ENCODE data around the gene MMP15. TPM values are rescaled to one million over a fixed set of nuclear protein-coding genes. Genes with fewer than 3 reads are reported as not detected.
A peak's percentile ranks its signal among the peaks of the same experiment; 100 is the strongest.
"Not testable (repeated sequence)": the region's sequence is repeated elsewhere in the genome, so short reads cannot be mapped to it uniquely, and the experiment has no call there.

The MMP15 gene
- total RNA-seq, 2 donors from 2014 or later, result 0.40 to 1.5 TPM

DNA sequence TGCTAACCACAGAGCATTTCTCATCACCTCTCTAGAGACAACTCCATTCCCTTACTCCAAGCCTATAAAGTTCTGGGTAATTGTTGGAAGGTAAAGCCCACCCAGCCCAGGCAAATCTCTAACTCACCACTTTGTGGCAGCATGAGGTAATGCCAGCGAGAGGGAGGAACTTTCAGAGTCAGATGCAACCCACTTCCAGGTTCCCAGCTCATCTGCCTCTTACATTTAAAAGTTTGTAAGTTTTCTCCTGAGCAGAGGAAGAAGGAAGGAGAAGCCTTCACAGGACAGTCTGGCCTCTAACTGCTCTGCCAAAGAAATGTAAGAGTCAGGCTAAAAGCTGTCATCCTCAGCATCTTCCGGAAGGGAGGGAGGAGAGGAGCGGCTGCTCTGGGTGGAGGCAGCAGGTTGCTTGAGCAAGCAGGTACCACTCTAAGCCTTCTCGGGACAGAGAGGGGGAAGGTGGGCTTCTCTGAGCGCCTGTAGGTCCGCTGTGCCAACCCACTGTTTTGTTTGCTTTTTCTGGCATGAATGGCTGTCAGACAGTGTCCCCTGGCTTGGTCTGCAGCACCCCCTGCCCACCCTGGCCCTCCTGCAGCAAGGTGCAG, 26.1 kb upstream of the MMP15 start:
- peak; percentile 24 for ATAC-seq
- Mint-ChIP-seq H3K27ac (peak overlapping the region; percentile 93), H3K4me3 (peak overlapping the region; percentile 87), H3K27me3 (no peaks in the 10 kb centered on the region), H3K36me3 (ENCODE audit: low read depth) (peaks cover 5% of the 10 kb centered on the region), H3K4me1 (peaks cover 49% of the 10 kb centered on the region)
- H3K9me3 ChIP-seq (ENCODE audit: control insufficient read depth, low read length, poor library complexity, severe bottlenecking), result no peaks in the 10 kb centered on the region
- DNase-seq, result no peak

DNA sequence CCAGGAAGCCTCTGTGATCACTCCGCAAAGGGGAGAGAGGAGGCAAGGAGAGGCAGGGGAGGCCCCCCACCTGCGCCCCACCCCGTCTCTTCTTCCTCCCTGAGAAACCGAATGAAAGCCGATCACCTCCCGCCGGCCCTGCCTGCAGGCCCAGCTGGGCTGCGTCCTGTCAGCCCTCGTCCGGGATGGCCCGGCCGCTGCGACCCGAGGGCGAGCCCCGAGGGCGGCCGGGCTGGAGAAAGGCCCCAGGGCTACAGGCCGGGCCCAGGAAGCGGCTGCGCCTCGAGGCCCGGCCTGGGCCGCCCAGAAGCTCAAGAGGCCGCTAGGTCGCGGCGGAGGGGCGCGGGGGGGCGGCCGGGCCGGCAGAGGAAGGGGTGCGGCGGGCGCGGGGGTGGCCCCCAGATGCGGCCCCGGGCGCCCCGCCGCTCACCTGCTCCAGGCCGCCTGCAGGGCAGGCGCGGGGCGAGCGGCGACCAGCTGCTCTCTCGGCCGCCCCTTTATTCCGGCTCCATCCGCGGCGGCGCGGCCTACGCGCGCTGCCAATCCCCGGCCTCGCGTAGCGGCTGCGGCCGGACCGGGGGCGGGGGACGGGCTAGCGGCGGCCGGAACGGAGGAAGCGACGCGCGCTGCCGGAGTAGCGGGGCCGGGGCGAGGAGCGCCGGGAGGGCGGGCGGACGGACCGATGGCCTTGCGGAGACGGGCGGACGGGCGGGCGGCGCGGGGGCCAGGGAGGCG, 25.4 kb upstream of the MMP15 start, which contains the start of gene ZNF319:
Gene ZNF319 (minus strand): TSS at position 702 of the 735 bp plus-strand sequence. CDS start 2,407 bp downstream, outside the sequence.
- no peaks in the 10 kb centered on the region for H3K9me3 ChIP-seq (ENCODE audit: control insufficient read depth, low read length, poor library complexity, severe bottlenecking)
- peak within 1 kb of the TSS; percentile 93 for H3K27ac Mint-ChIP-seq
- H3K4me3 Mint-ChIP-seq, result peak within 1 kb of the TSS; percentile 94
- ATAC-seq, result peak; percentile 17
- DNase-seq, result no peak
- H3K27me3 Mint-ChIP-seq, result no peaks in the 10 kb centered on the region
- peaks cover 50% of the 10 kb centered on the region for H3K4me1 Mint-ChIP-seq
- peaks cover 5% of the 10 kb centered on the region for H3K36me3 Mint-ChIP-seq (ENCODE audit: low read depth)

DNA sequence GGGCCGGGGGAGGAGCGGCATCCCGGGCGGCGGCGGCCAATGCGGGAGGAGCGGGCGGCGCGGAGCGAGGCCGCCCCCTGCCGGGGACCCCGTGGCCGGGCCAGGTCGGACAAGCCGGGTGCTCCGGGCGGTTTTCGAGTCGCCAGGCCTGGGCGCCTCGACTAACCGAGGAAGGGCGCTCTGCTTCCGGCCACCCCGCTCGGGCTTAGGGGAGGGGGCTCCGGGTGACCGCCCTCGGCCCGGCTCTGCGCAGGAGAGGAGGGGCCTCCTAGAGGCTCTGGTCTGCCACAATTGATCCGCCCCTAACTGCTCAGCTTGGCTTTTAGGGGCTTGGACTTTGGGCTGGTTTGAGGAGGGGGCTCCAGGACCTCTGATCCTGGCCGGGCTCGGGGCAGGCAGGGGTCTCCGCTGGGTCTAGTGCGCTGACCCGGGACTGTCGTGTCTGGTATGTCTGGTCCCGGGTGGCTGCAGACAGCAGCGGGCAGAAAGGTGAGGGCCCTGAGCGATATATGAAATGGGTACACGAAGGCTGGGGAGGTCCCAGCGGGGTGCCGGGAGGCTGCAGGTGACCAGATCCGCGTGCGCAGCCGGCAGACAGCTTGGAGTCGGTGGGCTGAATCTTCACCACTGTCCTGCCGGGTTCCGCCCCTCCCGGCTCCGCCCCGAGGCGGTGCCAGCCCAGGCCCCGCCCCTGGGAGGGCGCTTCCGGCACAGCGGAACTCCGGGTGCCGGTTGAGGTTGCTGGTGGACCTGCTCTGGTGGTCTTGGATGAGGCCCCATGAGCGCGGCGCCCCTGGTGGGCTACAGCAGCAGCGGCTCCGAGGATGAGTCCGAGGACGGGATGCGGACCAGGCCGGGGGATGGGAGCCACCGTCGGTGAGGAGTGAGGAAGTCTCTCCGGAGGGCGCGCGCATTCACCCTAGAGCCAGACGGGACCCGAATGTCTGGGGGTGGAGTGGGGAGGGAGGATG, 24.6 kb upstream of the MMP15 start, which contains the start of gene USB1:
Gene USB1 (plus strand): TSS at position 702 of the 971 bp plus-strand sequence. CDS start 77 bp downstream, at position 779.
- peaks cover 47% of the 10 kb centered on the region for H3K4me1 Mint-ChIP-seq
- H3K4me3 Mint-ChIP-seq, result peak within 1 kb of the TSS; percentile 94
- peaks cover 3% of the 10 kb centered on the region for H3K36me3 Mint-ChIP-seq (ENCODE audit: low read depth)
- ATAC-seq (peak; percentile 80), DNase-seq (peak; percentile 84 to 87 (median 86))
- peak within 1 kb of the TSS; percentile 77 for H3K27ac Mint-ChIP-seq
- no peaks in the 10 kb centered on the region for H3K9me3 ChIP-seq (ENCODE audit: control insufficient read depth, low read length, poor library complexity, severe bottlenecking)
- H3K27me3 Mint-ChIP-seq, result no peaks in the 10 kb centered on the region

DNA sequence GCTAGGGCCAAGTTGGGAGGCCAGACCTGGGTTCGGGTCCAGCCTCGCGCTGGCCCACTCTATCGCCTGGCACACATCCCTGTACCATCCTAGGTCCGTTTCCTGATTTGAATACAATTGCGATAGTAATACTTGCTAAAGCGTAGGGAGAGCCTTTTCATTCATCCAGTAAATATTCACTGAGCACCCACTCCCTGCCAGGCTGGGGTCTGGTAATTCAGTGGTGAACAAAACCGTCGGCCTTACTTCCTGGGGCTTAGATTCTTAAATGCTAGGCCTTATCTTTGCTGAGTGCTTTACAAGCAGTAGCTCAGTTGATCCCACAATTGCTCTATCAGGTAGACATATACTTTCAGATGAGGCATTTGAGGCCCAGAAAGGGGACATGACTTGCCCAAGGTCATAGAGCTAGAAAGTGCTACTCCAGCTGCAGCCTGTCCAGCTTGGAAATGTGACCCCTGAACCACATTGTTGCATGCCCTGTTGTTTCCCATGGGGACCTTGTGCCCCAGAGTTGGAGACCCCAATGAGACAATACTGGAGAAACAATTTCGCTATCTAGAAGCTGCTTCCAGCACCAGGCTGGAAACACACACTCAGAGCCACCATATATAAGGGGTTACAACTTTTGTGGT, 23.7 kb upstream of the MMP15 start:
- Mint-ChIP-seq H3K27me3 (no peaks in the 10 kb centered on the region), H3K27ac (peak overlapping the region; percentile 77), H3K36me3 (ENCODE audit: low read depth) (peaks cover 3% of the 10 kb centered on the region), H3K4me3 (peak overlapping the region; percentile 94), H3K4me1 (peaks cover 47% of the 10 kb centered on the region)
- DNase-seq, result no peak
- no peaks in the 10 kb centered on the region for H3K9me3 ChIP-seq (ENCODE audit: control insufficient read depth, low read length, poor library complexity, severe bottlenecking)
- ATAC-seq, result no peak

DNA sequence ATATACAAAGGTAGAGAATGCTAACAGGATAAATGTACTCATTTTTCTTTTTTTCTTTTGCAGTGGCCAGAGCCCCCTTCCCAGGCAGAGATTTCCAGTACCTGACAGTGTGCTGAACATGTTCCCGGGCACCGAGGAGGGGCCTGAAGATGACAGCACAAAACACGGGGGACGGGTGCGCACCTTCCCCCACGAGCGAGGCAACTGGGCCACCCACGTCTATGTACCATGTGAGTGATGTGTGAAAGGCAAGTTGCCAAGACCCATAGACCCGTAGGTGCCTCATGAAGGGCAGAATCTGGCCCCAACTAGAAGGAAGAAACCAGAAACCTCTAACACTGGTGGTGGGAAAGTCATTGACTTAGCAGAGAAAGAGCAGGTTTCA, 23.1 kb upstream of the MMP15 start:
- Mint-ChIP-seq H3K4me1 (peaks cover 43% of the 10 kb centered on the region), H3K27ac (no peak overlapping the region), H3K4me3 (peak overlapping the region; percentile 31), H3K36me3 (ENCODE audit: low read depth) (peaks cover 3% of the 10 kb centered on the region), H3K27me3 (no peaks in the 10 kb centered on the region)
- DNase-seq, result no peak
- no peaks in the 10 kb centered on the region for H3K9me3 ChIP-seq (ENCODE audit: control insufficient read depth, low read length, poor library complexity, severe bottlenecking)
- no peak for ATAC-seq

DNA sequence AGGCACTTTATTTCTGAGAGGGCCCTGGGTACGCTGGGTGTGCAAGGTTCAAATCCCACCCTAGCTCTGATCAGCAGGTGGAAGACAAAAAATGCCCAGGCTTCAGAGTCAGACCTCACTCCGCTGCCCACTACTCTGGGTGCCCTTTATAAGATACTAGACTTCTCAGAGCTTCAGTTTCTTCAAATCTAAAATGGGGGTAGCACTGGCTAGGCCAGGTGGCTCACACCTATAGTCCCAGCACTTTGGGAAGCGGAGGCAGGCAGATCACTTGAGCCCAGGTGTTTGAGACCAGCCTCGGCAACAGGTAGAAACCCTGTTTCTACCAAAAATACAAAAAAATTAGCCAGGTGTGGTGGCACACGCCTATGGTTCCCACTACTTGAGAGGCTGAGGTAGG, 22.6 kb upstream of the MMP15 start:
- no peak overlapping the region for H3K27ac Mint-ChIP-seq

DNA sequence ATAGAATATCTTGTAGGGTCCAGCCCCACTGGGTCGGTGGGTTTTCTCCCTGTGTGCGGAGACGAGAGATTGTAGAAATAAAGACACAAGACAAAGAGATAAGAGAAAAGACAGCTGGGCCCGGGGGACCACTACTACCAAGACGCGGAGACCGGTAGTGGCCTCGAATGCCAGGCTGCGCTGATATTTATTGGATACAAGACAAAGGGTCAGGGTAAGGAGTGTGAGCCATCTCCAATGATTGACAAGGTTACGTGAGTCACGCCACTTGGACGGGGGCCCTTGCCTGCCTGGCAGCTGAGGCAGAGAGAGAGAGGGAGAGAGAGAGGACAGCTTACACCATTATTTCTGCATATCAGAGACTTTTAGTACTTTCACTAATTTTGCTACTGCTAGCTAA, 20.8 kb upstream of the MMP15 start:
- peaks cover 25% of the 10 kb centered on the region for H3K4me1 Mint-ChIP-seq
- not testable (repeated sequence) for H3K9me3 ChIP-seq (ENCODE audit: control insufficient read depth, low read length, poor library complexity, severe bottlenecking); H3K4me3 Mint-ChIP-seq; DNase-seq; H3K27me3 Mint-ChIP-seq; ATAC-seq; H3K27ac Mint-ChIP-seq; H3K36me3 Mint-ChIP-seq (ENCODE audit: low read depth)

More for the DNA sequence above, 22.6 kb upstream of the MMP15 start:
- H3K27me3 Mint-ChIP-seq, result no peaks in the 10 kb centered on the region
- H3K4me1 Mint-ChIP-seq, result peaks cover 40% of the 10 kb centered on the region
- ATAC-seq (no peak), DNase-seq (no peak)
- H3K9me3 ChIP-seq (ENCODE audit: control insufficient read depth, low read length, poor library complexity, severe bottlenecking), result no peaks in the 10 kb centered on the region
- H3K36me3 Mint-ChIP-seq (ENCODE audit: low read depth), result peaks cover 3% of the 10 kb centered on the region
- no peak overlapping the region for H3K4me3 Mint-ChIP-seq

DNA sequence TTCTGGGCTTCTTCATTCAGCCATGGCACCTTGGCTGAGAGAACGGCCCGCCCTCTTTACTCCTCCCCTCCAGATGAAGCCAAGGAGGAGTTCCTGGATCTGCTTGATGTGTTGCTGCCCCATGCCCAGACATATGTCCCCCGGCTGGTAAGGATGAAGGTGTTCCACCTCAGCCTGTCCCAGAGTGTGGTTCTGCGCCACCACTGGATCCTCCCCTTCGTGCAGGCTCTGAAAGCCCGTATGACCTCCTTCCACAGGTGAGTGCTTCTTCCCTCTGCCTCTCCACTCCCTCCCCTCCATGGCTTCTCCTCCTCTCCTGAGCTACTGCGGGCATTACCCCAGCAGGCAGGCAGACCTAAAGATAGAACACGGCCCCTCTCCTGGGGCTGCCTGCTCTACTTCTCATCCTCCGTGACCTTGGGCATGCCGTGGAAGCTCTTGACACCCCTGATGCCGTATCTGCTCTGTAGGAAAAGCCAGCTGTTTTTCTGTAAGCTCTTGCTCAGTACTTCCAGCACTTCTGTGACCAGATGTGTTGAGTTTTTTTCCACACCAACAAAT, 15.6 kb upstream of the MMP15 start:
- Mint-ChIP-seq H3K36me3 (ENCODE audit: low read depth) (peaks cover 2% of the 10 kb centered on the region), H3K27me3 (no peaks in the 10 kb centered on the region), H3K4me1 (peaks cover 2% of the 10 kb centered on the region), H3K4me3 (no peak overlapping the region), H3K27ac (peak overlapping the region; percentile 19)
- DNase-seq (no peak), ATAC-seq (no peak)
- no peaks in the 10 kb centered on the region for H3K9me3 ChIP-seq (ENCODE audit: control insufficient read depth, low read length, poor library complexity, severe bottlenecking)

DNA sequence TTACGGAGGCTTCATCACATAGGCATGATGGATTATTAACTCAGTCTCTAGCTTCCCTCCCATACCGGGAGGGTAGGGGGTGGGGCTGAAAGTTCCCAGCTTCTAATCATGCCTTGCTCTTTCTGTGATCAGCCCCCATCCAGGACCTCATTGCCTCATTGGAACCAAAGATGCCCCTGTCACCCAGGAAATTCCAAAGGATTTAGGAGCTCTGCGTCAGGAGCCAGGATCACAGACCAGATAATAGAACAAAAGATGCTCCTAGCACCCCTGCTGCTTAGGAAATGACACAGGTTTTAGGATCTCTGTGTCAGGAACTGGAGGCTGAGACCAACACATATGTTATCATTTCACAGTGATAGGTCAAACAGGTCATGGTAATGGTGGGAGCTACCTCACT, 14.7 kb upstream of the MMP15 start:
- Mint-ChIP-seq H3K4me3 (no peak overlapping the region), H3K36me3 (ENCODE audit: low read depth) (peaks cover 2% of the 10 kb centered on the region), H3K27me3 (no peaks in the 10 kb centered on the region), H3K27ac (no peak overlapping the region), H3K4me1 (peaks cover 2% of the 10 kb centered on the region)
- no peak for ATAC-seq
- H3K9me3 ChIP-seq (ENCODE audit: control insufficient read depth, low read length, poor library complexity, severe bottlenecking), result no peaks in the 10 kb centered on the region
- DNase-seq, result no peak

DNA sequence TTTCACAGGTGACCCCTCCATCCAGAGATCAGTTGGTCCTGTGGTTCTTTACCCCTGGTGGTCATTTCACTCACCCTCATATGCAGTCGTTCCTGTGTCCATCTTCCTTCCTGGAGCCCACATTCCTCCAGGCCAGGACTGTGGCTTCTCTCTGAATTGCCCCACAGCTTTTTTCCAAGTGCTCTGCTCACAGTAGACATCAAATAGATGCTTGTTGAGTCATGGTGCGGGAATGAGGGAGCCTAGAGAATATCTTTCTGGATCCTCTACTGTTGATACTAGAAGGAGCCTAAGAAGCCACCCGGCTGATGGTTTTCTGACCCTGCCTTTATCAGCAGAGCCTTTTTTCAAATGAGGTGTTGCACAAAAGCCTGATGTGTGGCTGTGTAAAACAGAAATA, 13.9 kb upstream of the MMP15 start:
- DNase-seq, result no peak
- peaks cover 2% of the 10 kb centered on the region for H3K4me1 Mint-ChIP-seq
- H3K4me3 Mint-ChIP-seq, result no peak overlapping the region
- H3K27ac Mint-ChIP-seq, result no peak overlapping the region
- no peaks in the 10 kb centered on the region for H3K9me3 ChIP-seq (ENCODE audit: control insufficient read depth, low read length, poor library complexity, severe bottlenecking)
- ATAC-seq, result no peak
- peaks cover 2% of the 10 kb centered on the region for H3K36me3 Mint-ChIP-seq (ENCODE audit: low read depth)
- no peaks in the 10 kb centered on the region for H3K27me3 Mint-ChIP-seq

DNA sequence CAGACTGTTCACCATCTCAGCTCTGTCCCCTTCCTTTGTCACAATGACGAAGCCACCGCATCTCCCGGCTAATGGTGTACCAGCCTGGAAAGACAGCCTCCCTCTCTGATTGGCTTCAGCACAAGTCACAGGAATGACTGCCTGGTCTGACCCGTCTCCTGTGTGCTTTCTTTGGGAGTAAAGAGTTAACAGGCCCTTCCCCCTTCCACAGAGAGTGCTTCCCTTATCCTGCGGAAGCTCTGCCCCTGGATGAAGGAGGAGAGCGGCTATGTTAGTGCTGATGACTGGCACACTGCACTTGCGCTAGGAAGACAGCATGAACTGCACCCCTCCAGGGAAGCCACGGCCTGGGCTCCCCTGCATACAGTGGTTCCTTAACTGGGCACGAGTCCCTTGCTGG, 13.1 kb upstream of the MMP15 start:
- H3K4me1 Mint-ChIP-seq, result peaks cover 2% of the 10 kb centered on the region
- H3K4me3 Mint-ChIP-seq, result no peak overlapping the region
- H3K27ac Mint-ChIP-seq, result no peak overlapping the region
- peaks cover 2% of the 10 kb centered on the region for H3K36me3 Mint-ChIP-seq (ENCODE audit: low read depth)
- H3K9me3 ChIP-seq (ENCODE audit: control insufficient read depth, low read length, poor library complexity, severe bottlenecking), result no peaks in the 10 kb centered on the region
- DNase-seq (no peak), ATAC-seq (no peak)
- H3K27me3 Mint-ChIP-seq, result no peaks in the 10 kb centered on the region

DNA sequence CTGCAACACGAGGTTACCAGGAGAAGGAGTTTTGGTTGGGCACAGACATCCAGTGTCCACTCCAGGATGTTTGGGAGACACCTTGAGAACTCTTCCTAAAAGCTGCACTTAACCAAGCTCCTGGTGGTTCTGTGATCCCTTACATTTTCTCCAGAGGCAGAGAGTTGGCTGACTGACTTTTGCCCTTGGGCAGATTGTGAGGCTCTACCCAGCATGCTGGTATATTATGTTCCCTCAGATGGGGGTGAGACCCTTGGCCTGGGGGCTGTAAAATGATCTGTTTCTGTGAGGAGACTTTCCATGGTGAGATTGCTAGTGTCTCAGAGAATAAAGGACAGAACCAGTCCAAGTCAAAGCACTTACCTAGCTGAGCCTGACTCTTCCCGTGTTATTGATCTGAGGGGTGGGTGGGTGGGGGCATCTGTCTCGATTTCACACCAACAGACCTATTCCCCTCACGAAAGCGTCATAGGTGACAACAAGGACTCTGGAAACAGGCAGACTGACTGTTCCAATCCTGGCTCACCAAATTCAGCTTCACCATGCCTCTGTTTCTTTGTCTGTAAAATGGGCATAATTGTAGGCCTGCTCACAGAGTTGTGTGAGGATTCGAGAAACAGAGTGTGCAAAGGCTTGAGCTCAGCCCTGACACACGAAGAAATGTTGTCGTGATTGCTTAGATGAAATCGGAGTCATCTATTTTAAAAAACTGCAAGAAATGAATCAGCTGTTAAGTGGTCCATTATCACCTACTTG, 12.2 kb upstream of the MMP15 start:
- no peak overlapping the region for H3K27ac Mint-ChIP-seq
- no peak overlapping the region for H3K4me3 Mint-ChIP-seq
- no peaks in the 10 kb centered on the region for H3K9me3 ChIP-seq (ENCODE audit: control insufficient read depth, low read length, poor library complexity, severe bottlenecking)
- DNase-seq, result no peak
- no peak for ATAC-seq
- peaks cover 2% of the 10 kb centered on the region for H3K36me3 Mint-ChIP-seq (ENCODE audit: low read depth)
- H3K4me1 Mint-ChIP-seq, result peaks cover 2% of the 10 kb centered on the region
- H3K27me3 Mint-ChIP-seq, result no peaks in the 10 kb centered on the region

Data from T-helper 17 cell (primary cell).